ENCODE measurements around the gene CHKB.

- TF ChIP-seq POLR2AphosphoS5 (IDR thresholded peaks at IDR 0.05): peak; percentile 52 to 58
- no peak for TF ChIP-seq CTCF (IDR thresholded peaks at IDR 0.05)
These were observed 50.5 kb downstream of the CHKB start for GRCh38 chr22:50531962-50532674.

All from esophagus muscularis mucosa (tissue), 3 donors.